HepG2 (cell line): ENCODE results near the gene FNBP1L.

Source experiments
- BCL6 ChIP-seq: IDR thresholded peaks from 2 replicates; pipeline ENCODE4 v1.6.1; 2016; ENCODE audit warnings: missing genetic modification reagents, missing compliant biosample characterization
- DPF2 ChIP-seq: sonication (generic); formaldehyde crosslinking; IDR thresholded peaks from 2 replicates; pipeline ENCODE4 v1.4.0; 2020; ENCODE audit warnings: mild to moderate bottlenecking, low read depth, missing genetic modification reagents, borderline replicate concordance
- EP300 ChIP-seq, 3 experiments: sonication (generic) in 1 of 3; formaldehyde crosslinking in 1 of 3; IDR thresholded peaks; 2 replicates each; pipeline versions ENCODE4 v1.5.1 to v1.6.1; 2011 to 2020; ENCODE audit warnings: low read depth in 2 of 3, low read length in 2 of 3, borderline replicate concordance in 1 of 3, improper control_type of control experiment in 1 of 3, mild to moderate bottlenecking in 1 of 3, missing genetic modification reagents in 1 of 3, moderate library complexity in 1 of 3
- KLF9 ChIP-seq: IDR thresholded peaks from 2 replicates; pipeline ENCODE4 v1.6.1; 2016; ENCODE audit warnings: low read depth
- MAX ChIP-seq: IDR thresholded peaks from 2 replicates; pipeline ENCODE4 v1.6.1; 2012; ENCODE audit warnings: inconsistent platforms
- MTA3 ChIP-seq: sonication (generic); formaldehyde crosslinking; IDR thresholded peaks from 2 replicates; pipeline ENCODE4 v1.4.0; 2020; ENCODE audit warnings: missing genetic modification reagents
- MXD1 ChIP-seq: sonication (generic); formaldehyde crosslinking; IDR thresholded peaks from 2 replicates; pipeline ENCODE4 v1.4.0; 2020; ENCODE audit warnings: mild to moderate bottlenecking, missing genetic modification reagents
- REST ChIP-seq, 2 experiments: IDR thresholded peaks; 2 replicates each; pipeline ENCODE4 v1.6.1; 2011 to 2012; ENCODE audit warnings: low read length in 2 of 2, borderline replicate concordance in 1 of 2, low read depth in 1 of 2, mild to moderate bottlenecking in 1 of 2, moderate library complexity in 1 of 2
- SMYD3 ChIP-seq: sonication (generic); formaldehyde crosslinking; IDR thresholded peaks from 2 replicates; pipeline ENCODE4 v1.8.1; 2023; ENCODE audit warnings: mild to moderate bottlenecking, missing genetic modification reagents
- YY1 ChIP-seq: IDR thresholded peaks from 2 replicates; pipeline ENCODE4 v1.6.1; 2011; ENCODE audit warnings: low read length, low read depth, moderate library complexity, mild to moderate bottlenecking; ENCODE audit not compliant: insufficient read depth, insufficient replicate concordance
- ZEB1 ChIP-seq: IDR thresholded peaks from 2 replicates; pipeline ENCODE4 v1.6.1; 2012; ENCODE audit warnings: mild to moderate bottlenecking, low read depth, inconsistent platforms; ENCODE audit not compliant: insufficient replicate concordance
- ZNF12 ChIP-seq: sonication (generic); formaldehyde crosslinking; IDR thresholded peaks from 2 replicates; pipeline ENCODE4 v1.5.0; 2020; ENCODE audit warnings: missing genetic modification reagents
- ZNF282 ChIP-seq: fragments of 450-650 bp; IDR thresholded peaks from 2 replicates; pipeline ENCODE4 v1.6.1; 2018; ENCODE audit not compliant: partially characterized antibody

GRCh38 chr1:93411000-93411399 is 36.9 kb upstream of the FNBP1L start:
- TF ChIP-seq REST (IDR thresholded peaks at IDR 0.05; ENCODE audit: borderline replicate concordance in 1 of 2, low read depth in 1 of 2, low read length in 2 of 2) (no peak), MAX (no peak), DPF2 (CRISPR knock-in tag) (no peak), ZNF12 (CRISPR knock-in tag) (no peak), SMYD3 (CRISPR knock-in tag) (no peak), KLF9 (CRISPR knock-in tag) (no peak), ZEB1 (no peak), MXD1 (CRISPR knock-in tag) (no peak), BCL6 (CRISPR knock-in tag) (no peak), MTA3 (CRISPR knock-in tag) (no peak), EP300 (IDR thresholded peaks at IDR 0.05; ENCODE audit: low read depth in 2 of 2, low read length in 2 of 2) (no peak), EP300 (CRISPR knock-in tag; IDR thresholded peaks at IDR 0.05; ENCODE audit: borderline replicate concordance) (no peak), ZNF282 (no peak), YY1 (no peak)
